ENCODE data around the gene RNF13. TPM values are rescaled to one million over a fixed set of nuclear protein-coding genes. Genes with fewer than 3 reads are reported as not detected.
"Not testable (repeated sequence)": the region's sequence is repeated elsewhere in the genome, so short reads cannot be mapped to it uniquely, and the experiment has no call there.

Gene RNF13
- total RNA-seq, 1 donor from 2014 or later, result 66.0 TPM

DNA sequence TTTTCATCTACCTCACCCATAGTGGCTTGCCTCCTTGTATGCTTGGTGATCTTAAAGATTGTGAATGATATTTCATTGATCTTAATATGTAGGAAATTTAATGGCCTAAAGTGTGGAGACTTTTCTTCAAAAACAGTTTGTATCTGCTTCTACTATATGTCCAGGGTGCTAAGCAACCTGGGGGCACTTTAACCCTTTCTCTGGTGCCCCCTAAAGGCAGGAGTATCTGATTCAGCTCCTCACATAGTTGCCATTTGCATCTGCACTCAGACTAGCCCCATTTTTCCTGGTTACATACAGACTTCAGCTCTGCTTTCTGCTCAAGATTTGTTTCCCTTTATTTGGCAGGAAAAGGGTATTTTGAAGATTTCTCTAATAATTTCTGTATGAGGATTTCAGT is 162.9 kb downstream of the RNF13 start:
- DNase-seq (ENCODE audit: extremely low spot score in 2 of 2), result no peak
- H3K27me3 ChIP-seq, result no peaks in the 10 kb centered on the region
- no peaks in the 10 kb centered on the region for H3K9me3 ChIP-seq
- H3K4me1 ChIP-seq, result peaks cover 5% of the 10 kb centered on the region
- no peak overlapping the region for H3K27ac ChIP-seq
- H3K4me3 ChIP-seq, result no peak overlapping the region
- H3K36me3 ChIP-seq, result no peaks in the 10 kb centered on the region
- intact Hi-C loops (cut with DNase I), result loop anchor here (10.0 kb wide), 1 partner anchor 429 kb away; the partner anchor contains the start of gene TSC22D2
- TF ChIP-seq, protein P1, sequence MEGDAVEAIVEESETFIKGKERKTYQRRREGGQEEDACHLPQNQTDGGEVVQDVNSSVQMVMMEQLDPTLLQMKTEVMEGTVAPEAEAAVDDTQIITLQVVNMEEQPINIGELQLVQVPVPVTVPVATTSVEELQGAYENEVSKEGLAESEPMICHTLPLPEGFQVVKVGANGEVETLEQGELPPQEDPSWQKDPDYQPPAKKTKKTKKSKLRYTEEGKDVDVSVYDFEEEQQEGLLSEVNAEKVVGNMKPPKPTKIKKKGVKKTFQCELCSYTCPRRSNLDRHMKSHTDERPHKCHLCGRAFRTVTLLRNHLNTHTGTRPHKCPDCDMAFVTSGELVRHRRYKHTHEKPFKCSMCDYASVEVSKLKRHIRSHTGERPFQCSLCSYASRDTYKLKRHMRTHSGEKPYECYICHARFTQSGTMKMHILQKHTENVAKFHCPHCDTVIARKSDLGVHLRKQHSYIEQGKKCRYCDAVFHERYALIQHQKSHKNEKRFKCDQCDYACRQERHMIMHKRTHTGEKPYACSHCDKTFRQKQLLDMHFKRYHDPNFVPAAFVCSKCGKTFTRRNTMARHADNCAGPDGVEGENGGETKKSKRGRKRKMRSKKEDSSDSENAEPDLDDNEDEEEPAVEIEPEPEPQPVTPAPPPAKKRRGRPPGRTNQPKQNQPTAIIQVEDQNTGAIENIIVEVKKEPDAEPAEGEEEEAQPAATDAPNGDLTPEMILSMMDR (IDR thresholded peaks at IDR 0.05), result no peak
- no peak for TF ChIP-seq POLR2A (IDR thresholded peaks at IDR 0.05)
- no peak for TF ChIP-seq POLR2AphosphoS5 (IDR thresholded peaks at IDR 0.05; ENCODE audit: insufficient read depth in 1 of 2, low read depth in 1 of 2)

DNA sequence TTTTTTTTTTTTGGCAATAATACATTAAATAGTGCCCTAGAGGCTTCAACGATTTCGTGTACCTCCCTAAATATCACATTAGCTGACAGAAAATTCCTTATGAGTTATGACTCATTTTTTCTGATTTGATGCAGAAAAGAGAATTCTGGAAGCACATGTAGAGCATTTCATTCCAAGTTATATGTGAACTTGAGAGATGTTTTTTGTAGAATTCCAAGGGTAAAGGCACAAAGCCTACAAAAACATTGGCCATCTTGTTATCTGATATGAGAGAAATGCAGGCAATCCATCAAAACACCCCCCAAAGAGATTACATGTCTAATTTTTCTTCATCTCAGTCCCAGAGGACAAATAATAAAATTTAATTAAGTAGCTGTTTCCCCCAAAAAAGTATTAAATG is 164.4 kb downstream of the RNF13 start:
- no peak overlapping the region for H3K4me3 ChIP-seq
- intact Hi-C loops (cut with DNase I), result loop anchor here (10.0 kb wide), 1 partner anchor 427 kb away; the partner anchor contains the start of gene TSC22D2
- no peaks in the 10 kb centered on the region for H3K4me1 ChIP-seq
- H3K9me3 ChIP-seq, result no peaks in the 10 kb centered on the region
- no peak overlapping the region for H3K27ac ChIP-seq
- no peaks in the 10 kb centered on the region for H3K36me3 ChIP-seq
- no peaks in the 10 kb centered on the region for H3K27me3 ChIP-seq
- no peak for DNase-seq (ENCODE audit: extremely low spot score in 2 of 2)
- TF ChIP-seq, protein P1 (IDR thresholded peaks at IDR 0.05), result no peak
- TF ChIP-seq POLR2A (IDR thresholded peaks at IDR 0.05) (no peak), POLR2AphosphoS5 (IDR thresholded peaks at IDR 0.05; ENCODE audit: insufficient read depth in 1 of 2, low read depth in 1 of 2) (no peak)

DNA sequence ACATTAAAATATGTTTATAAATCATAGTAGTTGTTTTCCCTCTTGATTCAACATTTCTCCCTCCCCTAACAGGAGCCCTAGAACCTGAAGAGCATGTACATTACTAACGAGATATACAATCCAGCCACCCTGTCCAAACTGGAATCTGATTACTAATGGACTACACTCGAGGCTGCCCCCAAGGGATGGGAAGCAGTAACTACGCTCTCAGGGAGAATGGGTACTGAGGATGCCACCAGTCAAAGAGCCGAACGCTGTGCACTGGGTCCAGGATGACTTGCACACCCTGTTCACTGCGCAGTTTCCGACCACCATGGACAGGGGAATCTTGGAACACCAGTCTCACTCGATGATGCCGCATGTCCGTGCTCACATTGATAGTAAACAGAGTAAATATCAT is 169.0 kb downstream of the RNF13 start:
- H3K9me3 ChIP-seq; DNase-seq (ENCODE audit: extremely low spot score in 2 of 2); intact Hi-C loops (cut with DNase I); H3K27ac ChIP-seq; H3K36me3 ChIP-seq; H3K4me3 ChIP-seq; H3K27me3 ChIP-seq; H3K4me1 ChIP-seq: not testable (repeated sequence)

DNA sequence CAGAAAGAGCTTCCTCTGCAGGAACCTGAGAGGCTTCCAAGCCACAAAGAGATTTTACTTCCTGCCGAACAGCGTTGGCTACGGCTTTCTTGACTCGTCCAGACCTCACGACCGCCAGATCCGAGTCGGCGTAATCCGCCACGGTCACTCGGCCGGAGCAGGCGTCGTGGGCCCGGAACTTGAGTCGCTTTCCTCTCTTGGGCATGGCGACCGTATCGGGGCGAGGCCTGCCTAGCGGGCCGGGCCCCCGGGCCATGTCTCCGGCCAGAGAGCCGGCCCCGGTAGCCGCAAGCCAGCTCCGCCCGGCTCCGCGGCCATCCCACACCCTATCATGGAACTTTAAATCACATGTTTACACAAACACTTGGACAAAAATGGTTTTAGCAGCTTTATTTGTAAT is 170.0 kb downstream of the RNF13 start:
- H3K9me3 ChIP-seq; DNase-seq (ENCODE audit: extremely low spot score in 2 of 2); H3K27ac ChIP-seq; H3K4me3 ChIP-seq; intact Hi-C loops (cut with DNase I); H3K4me1 ChIP-seq; H3K36me3 ChIP-seq; H3K27me3 ChIP-seq: not testable (repeated sequence)

DNA sequence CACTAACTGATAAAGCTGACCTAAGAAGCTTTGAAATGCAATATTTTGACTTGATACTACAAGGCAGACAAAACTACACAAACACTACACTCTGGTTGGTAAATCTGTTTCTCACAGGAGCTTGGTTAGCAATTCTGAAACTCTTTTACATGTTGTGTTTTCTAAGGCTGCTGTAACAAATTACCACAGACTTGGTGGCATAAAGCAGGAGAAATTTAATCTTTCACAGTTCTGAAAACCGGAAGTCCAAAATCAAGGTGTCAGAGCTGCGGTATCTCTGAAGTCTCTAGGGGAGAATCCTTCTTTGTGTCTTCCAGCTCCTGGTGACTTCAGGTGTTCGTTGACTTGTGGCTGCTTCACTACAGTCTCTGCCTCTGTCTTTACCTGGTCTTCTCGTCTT is 170.6 kb downstream of the RNF13 start:
- intact Hi-C loops (cut with DNase I), result no loop called here
- TF ChIP-seq, protein P1 (IDR thresholded peaks at IDR 0.05), result no peak
- no peak for TF ChIP-seq POLR2A (IDR thresholded peaks at IDR 0.05)
- TF ChIP-seq POLR2AphosphoS5 (IDR thresholded peaks at IDR 0.05; ENCODE audit: insufficient read depth in 1 of 2, low read depth in 1 of 2), result no peak
- H3K36me3 ChIP-seq, result no peaks in the 10 kb centered on the region
- no peaks in the 10 kb centered on the region for H3K9me3 ChIP-seq
- no peaks in the 10 kb centered on the region for H3K4me1 ChIP-seq
- H3K27me3 ChIP-seq, result no peaks in the 10 kb centered on the region
- H3K4me3 ChIP-seq, result no peak overlapping the region
- H3K27ac ChIP-seq, result no peak overlapping the region
- no peak for DNase-seq (ENCODE audit: extremely low spot score in 2 of 2)

DNA sequence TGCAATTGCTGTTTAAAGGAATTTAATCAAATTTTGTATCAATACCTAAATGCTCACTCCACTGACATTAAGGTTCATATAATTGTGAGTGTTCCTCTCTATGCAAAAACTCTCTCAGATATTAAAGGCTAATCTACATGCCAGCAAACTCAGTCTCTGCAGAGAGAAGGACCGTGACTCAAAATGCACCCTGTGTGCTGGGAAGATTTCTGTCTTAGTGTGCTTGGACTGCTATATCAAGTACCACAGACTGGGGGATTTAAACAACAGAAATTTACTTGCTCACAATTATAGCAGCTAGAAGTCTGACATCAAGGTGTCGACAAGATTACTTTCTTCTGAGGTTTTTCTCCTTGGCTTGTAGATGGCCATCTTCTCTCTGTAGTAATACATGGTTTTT is 176.3 kb downstream of the RNF13 start:
- no peak overlapping the region for H3K27ac ChIP-seq
- intact Hi-C loops (cut with DNase I), result no loop called here
- no peak for DNase-seq (ENCODE audit: extremely low spot score in 2 of 2)
- no peaks in the 10 kb centered on the region for H3K27me3 ChIP-seq
- no peaks in the 10 kb centered on the region for H3K36me3 ChIP-seq
- no peak overlapping the region for H3K4me3 ChIP-seq
- no peaks in the 10 kb centered on the region for H3K9me3 ChIP-seq
- TF ChIP-seq, protein P1 (IDR thresholded peaks at IDR 0.05), result no peak
- no peak for TF ChIP-seq POLR2A (IDR thresholded peaks at IDR 0.05)
- H3K4me1 ChIP-seq, result no peaks in the 10 kb centered on the region

All from vagina (tissue), 2 donors.